Activated T-cell treated with anti-CD3 and anti-CD28 coated beads, Interleukin-2, amount 50 U/mL, for 48 hours (primary cell): ENCODE measurements around the gene COL24A1.
"Not testable (repeated sequence)": the region's sequence is repeated elsewhere in the genome, so short reads cannot be mapped to it uniquely, and the experiment has no call there.

Experiments
- DNase-seq, 2 experiments: peaks; one replicate each; pipeline ENCODE4 v3.0.0-alpha.2; 2020

COL24A1 gene

DNA sequence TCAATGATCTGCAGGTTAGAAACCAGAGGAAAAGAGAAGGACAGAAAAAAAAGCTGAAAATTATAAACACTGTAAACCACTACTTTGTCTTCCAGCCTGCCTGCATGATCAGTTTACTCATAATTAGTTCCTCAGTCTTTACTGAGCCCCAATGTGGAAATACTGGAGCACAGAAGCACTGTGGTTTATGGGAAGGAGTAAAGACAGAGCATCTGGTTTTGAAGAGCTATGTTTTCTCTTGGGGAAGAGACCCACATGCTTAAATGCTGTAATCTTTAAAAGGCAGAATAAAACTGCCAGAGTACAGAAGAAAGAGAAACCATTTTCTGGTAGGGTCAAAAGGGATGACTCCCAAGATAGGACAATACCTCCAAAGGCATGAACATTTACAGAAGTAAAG lies 289.4 kb downstream of the COL24A1 start:
- no peak for DNase-seq

DNA sequence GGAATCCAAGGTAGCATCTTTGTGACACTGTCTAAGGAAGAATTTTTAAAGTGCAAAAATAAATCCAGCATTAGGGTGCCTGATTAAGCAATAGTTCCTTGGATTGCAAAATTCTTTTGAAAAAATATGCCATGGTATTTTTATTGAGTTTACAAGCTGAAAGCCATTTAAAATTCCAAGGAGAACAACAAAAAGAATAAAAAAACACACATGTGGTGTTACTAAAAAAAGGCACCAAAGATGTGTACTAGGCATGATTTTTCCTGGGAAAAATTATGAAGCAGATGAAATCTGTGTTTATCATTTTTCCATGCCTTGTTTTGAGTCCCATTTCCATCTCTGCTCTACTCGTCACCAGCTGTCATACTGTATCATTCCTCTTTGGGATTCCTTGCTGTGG lies 291.4 kb downstream of the COL24A1 start:
- DNase-seq = no peak

DNA sequence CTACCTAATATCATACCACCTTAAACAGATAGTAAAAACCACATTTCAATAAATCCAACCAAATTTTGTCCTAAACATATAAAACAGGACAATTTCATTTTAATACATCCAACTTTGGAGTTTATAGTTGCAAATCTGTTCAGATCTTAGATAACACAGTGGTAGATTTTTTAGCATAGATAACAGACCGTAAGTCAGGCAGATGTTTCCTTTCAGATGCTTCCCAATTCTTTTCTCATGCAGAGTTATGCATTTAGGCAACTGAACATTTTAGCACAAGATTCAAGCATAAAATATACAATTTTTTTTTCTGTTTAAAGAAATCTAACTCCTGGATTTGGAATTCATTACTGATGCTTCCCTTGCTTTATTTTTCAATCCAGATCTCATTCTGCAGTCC lies 291.8 kb downstream of the COL24A1 start:
- DNase-seq = no peak

DNA sequence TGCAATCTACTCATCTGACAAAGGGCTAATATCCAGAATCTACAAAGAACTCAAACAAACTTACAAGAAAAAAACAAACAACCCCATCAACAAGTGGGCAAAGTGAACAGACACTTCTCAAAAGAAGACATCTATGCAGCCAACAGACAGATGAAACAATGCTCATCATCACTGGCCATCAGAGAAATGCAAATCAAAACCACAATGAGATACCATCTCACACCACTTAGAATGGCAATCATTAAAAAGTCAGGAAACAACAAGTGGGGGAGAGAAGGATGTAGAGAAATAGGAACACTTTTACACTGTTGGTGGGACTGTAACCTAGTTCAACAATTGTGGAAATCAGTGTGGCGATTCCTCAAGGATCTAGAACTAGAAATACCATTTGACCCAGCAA lies 292.9 kb downstream of the COL24A1 start:
- not testable (repeated sequence) for DNase-seq

DNA sequence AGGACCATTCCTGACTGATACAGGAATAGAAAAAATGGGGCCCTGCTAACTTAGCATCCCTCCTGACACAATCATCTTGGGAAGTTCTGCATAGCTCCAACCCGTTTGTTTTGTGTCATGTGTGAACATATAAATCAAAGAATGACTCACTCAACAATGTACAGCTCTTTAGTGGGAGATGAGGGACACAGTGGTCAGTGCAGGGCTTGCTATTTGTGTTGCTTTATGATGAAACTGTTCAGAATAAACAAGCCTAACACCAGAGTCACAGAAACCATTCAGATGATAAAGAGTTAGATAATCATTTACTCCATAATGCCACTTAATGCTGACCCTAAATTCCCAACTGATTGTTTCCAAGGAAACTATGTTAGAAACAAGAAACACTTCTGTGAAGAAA lies 294.1 kb downstream of the COL24A1 start:
- DNase-seq = no peak

DNA sequence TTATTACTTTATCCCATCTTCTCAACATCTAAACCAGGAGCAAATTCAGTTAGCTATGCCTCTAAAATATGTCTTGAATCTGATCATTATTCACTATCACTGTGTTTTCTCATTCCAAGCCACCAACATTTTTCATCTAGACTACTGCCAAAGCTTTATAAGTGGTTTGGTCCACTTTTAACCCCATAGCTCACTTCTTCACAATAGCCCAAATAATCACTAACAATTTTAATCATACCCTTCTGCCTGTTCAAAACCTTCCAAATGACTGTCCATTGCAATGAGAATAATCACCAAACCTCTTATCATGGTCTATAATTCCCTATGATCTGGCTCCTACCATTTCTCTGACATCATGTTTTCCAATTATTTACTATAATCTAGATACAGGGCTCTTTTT lies 298.6 kb downstream of the COL24A1 start:
- DNase-seq = no peak

DNA sequence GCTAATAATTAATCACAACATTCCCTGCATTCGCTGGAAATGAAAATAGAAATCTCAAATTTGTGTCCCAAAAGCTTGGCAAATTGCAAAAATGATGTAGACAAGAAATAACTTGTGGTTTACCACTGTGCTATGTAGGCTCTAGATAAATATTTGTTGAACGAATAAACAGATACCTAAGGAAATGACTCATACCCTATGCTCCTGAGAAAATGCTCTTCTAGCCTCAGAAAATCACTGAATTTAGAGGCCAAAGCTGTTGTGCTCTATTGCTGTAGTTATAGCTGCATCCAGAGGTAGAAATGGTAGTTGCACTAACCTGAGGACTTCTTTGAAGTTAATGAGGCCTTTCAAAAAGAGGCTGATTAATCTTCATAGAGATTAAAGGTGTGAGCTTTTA lies 306.3 kb downstream of the COL24A1 start:
- no peak for DNase-seq

DNA sequence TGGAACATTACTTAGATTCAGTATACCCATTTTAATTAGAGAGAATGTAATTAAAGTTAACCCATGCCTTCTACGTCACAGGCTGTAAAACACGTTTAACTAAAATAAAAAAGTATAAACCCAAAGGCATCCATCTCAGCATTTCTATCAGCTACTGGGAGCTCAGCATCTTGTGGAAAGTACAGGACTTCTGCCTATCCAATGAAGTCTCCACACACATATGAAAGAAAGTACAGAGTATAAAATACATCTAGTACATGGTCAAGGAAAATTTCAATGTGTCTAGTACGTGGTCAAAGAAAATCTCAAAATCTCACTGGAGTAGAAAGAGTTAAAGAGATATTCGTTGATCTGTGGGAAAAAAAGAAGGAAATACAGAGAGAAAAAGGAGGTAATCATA lies 306.9 kb downstream of the COL24A1 start:
- DNase-seq = no peak

DNA sequence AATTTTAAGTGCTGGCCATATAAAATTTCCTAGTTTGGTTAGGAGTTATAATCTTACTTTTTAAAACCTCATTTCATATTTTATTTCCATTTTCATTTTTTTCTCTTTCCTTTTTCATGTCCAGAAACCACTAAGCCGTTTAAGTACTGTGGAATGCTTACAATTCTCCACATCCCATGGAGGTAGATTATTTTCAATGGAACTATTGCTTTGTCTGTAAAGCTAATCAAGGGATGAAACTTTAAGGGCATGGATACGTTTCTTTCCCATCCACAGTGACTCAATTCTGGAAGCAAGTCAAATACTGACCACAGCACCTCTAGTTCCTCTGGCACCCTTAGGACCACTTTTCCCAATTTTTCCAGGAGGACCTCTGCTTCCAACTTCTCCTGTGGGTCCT lies 309.2 kb downstream of the COL24A1 start:
- no peak for DNase-seq

DNA sequence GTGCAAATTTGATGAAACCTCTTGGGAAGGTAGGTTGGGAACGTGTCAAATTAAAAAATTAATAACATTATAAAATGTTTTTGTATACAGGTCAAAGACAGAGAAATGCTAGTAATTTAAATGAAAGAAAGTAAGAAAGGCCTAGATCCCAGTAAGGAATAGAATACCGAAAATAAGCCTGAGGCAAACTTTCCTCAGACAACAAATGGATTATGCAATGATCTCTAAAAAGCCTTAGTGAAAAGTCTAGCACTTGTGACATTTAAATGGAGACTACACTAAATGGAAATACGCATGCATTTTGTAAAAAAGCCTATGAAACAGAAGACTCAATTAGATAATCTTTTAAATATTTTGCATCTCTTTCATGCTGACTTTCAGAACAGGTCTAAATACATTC lies 309.9 kb downstream of the COL24A1 start:
- no peak for DNase-seq

DNA sequence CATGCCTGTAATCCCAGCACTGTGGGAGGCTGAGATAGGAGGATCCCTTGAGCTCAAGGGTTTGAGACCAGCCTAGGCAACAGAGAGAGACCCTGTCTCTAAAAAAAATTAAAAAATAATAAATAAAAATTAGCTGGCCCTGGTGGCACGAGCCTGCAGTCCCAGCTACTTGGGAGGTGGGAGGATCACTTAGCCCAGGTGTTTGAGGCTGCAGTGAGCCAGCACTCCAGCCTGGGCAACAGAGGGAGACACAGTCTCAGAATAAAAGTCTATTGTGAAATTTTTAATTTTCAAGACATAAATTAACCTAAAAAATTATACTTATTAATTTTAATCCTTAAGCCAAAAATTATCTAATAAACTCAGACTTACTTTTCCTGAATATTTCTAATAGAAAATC lies 317.1 kb downstream of the COL24A1 start:
- DNase-seq = no peak

DNA sequence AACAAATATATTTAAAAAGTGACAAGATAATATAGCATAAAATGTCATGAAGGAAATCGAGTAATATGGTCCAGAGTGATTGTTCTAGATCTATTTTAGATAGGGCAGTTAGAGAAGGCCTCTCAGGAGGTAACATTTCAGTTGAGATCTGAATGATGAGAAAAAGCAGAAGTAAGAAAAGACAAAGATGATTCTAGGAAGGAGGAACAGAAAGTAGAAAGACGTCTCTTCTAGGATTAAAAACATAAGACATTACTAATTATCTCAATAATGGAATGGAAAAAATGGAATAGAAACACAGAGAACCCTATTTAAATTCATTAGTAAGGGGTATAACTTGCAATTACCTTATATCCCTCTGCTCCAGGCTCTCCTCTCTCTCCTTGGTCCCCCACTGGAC lies 318.3 kb downstream of the COL24A1 start:
- DNase-seq = no peak

DNA sequence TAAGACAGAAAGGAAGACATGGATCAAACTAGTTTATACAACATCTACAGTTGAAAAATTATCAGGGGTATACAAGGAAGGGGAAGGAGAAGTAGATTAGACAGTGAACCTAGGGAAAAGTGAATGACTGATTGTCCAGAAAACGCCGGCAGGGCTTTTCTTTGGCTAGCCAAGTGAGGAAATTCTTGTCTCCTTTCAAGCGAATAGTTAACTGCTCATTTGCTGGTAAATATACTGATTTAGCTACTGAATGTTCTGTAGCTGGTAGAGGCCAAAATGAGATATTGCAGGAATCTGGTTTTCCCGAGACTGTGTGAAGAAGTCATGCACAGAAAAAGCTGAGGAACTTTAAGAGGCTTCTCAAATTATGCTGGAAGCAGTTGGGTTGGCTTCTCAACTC lies 319.8 kb downstream of the COL24A1 start:
- no peak for DNase-seq

DNA sequence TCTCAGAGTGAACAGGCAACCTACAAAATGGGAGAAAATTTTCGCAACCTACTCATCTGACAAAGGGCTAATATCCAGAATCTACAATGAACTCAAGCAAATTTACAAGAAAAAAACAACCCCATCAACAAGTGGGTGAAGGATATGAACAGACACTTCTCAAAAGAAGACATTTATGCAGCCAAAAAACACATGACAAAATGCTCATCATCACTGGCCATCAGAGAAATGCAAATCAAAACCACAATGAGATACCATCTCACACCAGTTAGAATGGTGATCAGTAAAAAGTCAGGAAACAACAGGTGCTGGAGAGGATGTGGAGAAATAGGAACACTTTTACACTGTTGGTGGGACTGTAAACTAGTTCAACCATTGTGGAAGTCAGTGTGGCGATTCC lies 323.4 kb downstream of the COL24A1 start:
- not testable (repeated sequence) for DNase-seq

DNA sequence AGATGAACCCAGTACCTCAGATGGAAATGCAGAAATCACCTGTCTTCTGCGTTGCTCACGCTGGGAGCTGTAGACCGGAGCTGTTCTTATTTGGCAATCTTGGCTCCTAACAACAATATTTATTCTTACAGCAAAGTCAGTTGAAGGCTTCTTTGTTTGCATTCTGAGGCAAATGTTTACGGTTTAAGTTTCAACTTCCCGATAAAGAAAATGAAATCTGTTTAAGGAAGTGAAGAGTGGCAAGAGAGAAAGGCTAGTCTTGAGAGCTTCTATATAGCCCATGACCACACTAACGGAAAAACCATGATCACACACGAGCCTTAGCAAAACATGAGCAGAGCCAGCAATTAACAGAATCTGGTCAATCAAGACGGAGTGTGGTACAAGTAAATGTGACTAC lies 325.7 kb downstream of the COL24A1 start:
- no peak for DNase-seq

DNA sequence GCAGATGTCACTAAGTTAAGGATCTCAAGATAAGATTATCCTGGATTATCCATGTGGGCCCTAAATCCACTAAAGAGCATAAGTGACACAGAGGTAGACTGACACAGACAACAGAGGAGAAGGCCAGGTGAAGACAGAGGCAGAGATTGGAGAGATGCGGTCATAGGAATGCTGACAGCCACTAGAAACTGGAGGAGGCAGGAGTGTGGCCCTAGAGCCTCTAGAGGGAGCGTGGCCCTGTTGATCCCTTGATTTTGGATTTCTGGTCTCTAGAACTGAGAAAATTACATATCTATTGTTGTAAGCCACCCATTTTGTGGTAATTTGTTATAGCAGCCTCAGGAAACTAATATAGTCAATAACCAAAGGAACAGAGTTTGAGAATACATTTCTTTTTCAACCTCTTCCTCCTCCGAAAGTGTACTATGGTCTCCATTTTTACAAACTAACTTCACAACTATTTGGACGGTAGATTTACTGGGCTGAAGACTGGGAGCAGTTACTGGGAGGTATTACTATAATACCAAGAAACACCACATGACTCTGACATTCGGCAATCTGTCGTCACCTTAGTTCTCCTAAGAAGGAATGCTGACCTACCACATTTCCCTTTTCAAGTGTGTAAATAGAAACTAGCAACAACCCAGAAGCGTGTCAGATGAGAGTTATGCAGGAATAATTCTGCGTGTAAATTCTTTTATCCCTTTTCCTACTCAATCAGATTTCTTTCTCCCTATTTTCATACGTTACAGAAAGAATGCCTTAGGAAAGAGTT lies 332.3 kb downstream of the COL24A1 start:
- DNase-seq = no peak

DNA sequence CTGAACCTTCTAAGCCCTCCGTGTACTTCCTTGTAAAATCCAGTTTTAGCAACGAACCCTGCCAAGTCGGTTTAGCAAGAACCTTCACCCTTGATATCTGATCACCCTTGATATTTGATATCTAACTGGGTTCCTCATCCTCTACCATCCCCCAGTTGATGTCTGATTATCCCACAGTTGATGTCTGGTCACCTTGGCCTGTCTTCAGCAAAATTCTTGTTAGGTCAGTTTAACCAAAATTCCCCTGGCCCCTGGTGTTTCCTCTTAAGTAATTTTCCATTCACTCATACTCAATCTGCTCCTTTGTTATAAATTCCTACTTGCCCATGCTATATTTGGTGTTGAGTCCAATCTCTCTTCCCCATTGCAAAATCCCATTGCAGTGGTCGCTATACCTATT lies 333.9 kb downstream of the COL24A1 start:
- DNase-seq = no peak

DNA sequence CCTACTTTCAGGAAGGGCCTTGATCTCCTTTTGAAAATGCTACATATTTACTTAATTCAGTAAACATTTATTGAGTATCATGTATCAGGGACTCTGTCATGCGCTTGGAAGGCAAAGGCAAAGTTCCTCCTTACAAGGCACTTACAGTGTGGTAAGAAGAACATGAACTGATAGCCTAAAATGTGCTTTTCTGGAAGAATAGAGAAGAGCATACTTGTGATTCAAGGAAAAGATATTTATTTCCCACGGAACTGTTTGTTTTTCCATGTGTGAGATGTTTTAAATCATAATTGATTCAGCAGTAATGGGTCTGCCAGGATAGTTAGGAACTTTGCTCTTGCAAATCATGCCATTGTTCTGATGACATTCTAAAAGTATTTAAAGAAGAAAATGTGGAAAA lies 338.2 kb downstream of the COL24A1 start:
- no peak for DNase-seq

DNA sequence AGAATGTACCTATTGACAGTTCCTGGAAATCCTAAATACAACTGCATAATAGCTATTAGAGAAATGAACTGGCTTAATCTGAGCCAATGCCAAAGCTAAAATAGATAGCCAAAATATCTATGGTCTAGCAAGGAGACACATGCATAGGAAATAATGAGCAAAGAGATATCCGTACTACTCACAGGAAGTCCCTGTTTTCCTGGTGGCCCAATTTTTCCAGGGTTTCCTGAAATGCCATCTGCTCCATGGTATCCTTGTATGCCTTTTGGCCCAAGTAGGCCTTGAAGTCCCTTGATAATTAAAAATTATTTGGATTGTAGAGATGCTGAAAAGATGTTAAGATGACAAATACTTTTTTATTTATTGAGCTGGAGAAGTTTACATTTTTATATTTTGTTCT lies 340.0 kb downstream of the COL24A1 start:
- DNase-seq = no peak

DNA sequence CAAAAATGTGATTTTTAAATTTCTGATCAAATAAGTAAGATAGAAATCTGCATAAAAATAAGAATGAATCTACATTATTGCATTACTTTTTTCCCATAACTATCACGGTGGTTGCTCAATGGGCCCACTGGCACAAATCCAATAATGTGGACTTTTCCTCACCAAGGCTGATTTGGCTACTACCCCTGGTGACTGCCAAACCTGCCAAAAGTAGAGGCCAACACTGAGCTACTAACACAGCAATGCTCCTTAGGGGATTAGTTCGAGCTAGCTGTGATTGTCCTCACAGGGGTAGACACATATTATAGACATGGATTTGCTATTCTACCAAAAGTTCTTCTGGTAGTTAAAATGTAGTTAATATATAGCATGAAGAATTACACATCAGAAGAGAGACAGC lies 340.7 kb downstream of the COL24A1 start:
- DNase-seq = no peak

DNA sequence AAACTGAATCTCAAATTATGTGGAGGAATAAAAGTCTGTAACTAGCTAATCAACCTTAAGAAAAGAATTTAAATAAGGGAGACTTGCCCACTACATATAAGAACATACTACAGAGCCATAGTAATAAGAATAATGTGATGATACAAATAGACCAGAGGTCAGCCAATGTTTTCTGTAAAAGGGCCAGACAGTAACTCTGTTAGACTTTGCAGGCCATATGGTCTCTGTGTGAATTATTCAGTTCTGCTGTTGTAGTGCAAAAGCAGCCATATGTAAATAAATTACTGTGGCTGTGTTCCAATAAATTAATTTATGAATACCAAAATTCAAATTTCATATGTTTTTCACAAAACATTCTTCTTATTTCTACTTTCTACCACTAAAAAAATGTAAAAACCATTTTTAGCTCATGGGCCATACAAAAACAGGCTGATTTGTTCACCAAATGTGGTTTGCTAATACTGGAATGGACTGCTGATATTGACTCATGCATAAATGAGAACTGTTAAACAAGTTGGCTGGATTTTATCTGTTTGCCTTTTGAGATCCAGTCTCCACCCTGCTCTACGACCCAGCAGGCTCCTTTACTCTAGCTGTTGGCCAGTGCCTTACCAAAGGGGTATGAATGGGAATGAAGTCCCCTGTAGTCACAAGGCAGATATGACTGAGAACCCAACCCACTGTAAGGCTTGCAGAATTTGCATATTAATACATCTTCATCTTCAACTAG lies 350.2 kb downstream of the COL24A1 start:
- no peak for DNase-seq

DNA sequence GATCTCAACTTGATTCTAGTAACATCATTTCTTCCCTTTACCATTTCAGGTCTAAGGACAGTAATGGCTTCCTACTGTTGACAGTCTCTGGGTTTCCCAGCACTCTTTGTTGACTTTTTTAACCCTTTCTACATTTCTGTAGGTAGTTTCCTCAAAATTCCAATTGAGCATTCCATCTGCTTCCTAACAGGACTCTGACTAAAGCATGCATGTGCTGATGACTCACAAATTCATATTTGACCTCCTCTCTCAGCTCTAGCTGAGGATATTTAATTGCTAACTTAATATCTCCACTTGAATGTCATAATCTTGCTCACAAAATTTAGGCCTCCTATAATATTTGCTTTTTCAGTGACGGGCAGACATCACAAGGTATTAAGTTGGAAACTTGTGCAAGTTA lies 355.1 kb downstream of the COL24A1 start:
- no peak for DNase-seq

DNA sequence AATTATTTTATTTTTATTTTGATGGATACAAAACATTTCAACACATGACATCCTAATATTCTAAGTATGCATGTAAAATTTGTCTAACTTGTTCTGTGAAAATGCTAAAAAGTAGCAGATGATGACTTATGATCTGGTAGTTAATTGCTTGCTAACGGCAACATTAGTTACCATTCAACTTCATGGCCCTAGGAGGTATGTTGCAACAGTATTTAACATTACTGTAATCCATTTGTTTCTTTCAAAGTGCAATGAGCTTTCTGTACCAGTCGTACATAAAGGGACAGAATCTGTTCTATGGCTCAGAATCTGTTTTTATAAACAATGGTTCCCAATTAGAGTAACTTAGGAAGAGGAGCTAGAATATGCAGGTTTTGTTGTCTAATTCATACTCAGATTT lies 356.8 kb downstream of the COL24A1 start:
- no peak for DNase-seq

DNA sequence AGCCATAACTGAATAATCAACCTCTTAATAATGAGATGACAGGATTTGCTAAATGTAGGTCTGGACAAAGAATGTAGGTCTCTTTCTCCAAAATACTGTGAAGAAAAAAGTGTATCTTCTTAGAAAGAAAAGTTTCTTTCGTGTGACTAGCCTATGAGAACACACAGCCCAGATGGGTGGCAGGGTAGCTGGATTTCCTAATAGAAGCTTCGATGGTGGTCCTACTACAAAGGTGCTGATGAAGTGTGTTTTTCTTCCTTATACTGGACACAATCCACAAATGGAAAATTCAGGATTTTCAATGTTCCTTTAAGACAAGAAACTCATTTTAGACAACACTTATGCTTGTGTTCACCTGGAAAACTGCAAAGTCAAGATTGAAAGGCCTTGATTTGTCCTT lies 358.2 kb downstream of the COL24A1 start:
- no peak for DNase-seq

DNA sequence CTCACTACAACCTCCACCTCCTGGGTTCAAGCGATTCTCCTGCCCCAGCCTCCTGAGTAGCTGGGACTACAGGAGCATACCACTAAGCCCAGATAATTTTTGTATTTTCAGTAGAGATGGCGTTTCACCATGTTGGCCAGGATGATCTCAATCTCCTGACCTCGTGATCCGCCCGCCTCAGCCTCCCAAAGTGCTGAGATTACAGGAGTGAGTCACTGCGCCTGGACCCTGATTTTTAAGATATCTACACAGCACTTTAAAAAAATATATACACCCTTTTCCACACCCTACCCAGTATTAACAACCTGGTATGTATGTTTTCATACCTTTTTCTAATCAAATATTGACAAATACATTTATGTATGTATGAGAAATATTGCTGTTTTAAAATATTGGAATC lies 379.6 kb downstream of the COL24A1 start:
- not testable (repeated sequence) for DNase-seq
